C4-2B (cell line): ENCODE data around the gene NR2F1-AS1.

Experiments
- H3K27ac ChIP-seq: fragments of 450-650 bp; 2 replicates; pipeline ENCODE4 v1.5.1; 2017
- ZFX ChIP-seq: fragments of 450-650 bp; IDR thresholded peaks from 2 replicates; pipeline ENCODE4 v1.6.1; 2017
- TF ChIP-seq, protein P1 (sequence below): fragments of 450-650 bp; conservative IDR thresholded peaks from 2 replicates; pipeline ENCODE4 v1.5.1; 2017; ENCODE audit warnings: mild to moderate bottlenecking

The NR2F1-AS1 gene

DNA sequence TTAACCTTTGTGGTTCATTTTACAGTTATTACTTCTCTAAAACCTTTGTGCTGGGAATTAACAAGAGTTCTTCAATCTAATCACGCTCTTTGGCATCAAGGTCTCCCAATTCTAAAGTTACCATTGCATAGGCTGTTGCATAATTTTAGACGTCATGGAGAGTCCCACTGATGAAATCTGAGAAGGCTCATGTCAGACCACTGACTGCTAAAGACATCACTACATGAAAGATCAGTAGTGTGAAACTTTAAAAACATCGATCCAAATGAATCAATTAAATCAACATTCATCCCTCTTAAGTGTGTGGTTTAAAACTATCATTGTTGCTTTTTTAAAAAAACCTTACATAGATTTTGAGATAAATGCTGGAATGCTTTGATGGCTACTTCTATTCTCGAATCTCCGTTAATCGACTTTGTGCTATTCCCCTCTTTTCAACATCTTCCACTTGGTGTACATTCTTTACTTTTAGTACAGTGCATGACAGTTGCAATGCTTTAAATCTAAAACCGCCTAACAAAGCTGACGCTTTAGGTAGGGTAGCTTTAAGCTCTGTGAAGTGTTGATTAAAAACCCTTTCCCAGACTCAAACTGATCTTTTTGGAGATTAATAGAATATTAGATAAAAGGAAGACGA, 35.6 kb upstream of the NR2F1-AS1 start:
- H3K27ac ChIP-seq, result no peak overlapping the region
- no peak for TF ChIP-seq ZFX
- TF ChIP-seq, protein P1, sequence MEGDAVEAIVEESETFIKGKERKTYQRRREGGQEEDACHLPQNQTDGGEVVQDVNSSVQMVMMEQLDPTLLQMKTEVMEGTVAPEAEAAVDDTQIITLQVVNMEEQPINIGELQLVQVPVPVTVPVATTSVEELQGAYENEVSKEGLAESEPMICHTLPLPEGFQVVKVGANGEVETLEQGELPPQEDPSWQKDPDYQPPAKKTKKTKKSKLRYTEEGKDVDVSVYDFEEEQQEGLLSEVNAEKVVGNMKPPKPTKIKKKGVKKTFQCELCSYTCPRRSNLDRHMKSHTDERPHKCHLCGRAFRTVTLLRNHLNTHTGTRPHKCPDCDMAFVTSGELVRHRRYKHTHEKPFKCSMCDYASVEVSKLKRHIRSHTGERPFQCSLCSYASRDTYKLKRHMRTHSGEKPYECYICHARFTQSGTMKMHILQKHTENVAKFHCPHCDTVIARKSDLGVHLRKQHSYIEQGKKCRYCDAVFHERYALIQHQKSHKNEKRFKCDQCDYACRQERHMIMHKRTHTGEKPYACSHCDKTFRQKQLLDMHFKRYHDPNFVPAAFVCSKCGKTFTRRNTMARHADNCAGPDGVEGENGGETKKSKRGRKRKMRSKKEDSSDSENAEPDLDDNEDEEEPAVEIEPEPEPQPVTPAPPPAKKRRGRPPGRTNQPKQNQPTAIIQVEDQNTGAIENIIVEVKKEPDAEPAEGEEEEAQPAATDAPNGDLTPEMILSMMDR, result no peak

GRCh38 chr5:93612855-93613243, 31.8 kb upstream of the NR2F1-AS1 start:
- no peak overlapping the region for H3K27ac ChIP-seq
- TF ChIP-seq, protein P1, result no peak
- no peak for TF ChIP-seq ZFX

DNA sequence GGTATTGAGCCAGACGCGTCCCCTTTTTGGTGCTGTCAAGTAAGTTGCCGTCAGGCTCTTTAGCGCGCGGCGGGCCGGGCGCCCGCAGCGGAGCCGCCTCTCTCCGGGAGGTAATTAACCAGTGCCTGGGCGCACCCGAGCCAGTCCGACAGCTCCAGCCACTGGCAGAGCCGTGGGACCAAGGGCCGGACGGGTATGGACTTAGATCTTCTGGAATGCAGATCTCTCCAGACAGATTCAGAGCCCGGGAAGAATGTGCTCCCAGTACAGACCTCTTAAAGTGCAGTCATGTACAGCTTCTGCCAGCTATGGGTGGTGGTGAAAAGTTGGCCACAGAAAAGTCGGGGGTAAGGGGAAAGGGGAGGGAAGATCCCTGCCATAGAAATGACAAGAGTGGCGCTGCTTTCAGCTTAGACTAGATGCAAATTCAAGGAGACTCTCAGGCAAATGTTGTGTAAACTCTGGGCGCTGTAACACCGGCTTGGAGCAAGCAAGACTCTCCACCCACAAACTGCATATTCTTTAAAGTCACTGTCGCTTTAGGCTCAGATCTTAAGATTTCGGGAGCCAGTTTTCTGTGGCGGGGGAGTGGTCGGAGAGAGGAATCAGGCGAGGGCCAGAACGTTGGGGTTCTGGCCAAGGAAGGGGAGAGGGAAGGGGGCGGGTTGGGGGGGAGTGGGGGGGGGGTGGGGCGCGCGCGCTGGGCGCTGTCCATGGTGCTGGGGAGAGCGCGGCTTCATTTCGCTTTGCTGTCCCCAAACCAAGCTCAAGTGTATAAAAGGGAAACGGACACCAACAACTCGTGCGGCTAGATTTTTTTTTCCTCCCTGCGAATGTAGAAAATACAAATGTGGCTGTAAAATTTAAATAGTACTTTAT, 31.2 kb upstream of the NR2F1-AS1 start:
- no peak for TF ChIP-seq ZFX
- TF ChIP-seq, protein P1, result no peak
- no peak overlapping the region for H3K27ac ChIP-seq

DNA sequence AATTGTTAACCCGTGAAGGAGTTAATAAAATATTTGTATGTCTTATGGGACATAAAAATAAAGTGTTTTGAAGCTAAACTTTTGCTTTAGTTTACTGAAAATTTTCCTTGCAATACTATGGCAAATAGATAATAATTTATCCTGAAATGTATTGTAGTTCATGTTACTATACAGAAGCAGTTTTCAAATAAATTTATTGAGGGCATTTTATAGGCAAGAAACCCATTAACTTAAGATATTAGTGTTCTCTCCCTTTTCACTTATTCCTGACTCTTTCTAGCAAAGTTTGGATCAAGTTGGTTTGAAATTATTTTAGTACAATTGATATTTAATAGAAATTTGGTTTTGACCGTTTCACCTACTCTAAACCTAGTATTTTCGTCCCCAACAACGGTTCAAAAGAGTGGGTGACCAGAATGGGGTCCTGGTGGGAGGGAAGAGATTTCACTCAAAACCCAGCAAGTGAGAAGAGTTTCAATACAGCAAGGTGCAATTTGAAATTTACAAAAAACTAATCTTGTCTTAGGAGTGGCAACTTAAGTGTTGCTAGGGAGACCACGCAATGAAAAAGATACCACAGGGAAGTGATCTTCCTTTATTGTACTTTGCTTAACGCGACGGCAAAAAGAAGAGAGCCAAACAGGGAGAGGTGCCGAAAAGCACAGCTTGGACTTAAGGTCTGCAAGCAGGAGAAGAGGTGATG, 30.4 kb upstream of the NR2F1-AS1 start:
- H3K27ac ChIP-seq, result no peak overlapping the region
- TF ChIP-seq, protein P1, result no peak

- no peak overlapping the region for H3K27ac ChIP-seq
- TF ChIP-seq ZFX, result no peak
- TF ChIP-seq, protein P1, result no peak
Measured at GRCh38 chr5:93610581-93611272, 29.7 kb upstream of the NR2F1-AS1 start.

DNA sequence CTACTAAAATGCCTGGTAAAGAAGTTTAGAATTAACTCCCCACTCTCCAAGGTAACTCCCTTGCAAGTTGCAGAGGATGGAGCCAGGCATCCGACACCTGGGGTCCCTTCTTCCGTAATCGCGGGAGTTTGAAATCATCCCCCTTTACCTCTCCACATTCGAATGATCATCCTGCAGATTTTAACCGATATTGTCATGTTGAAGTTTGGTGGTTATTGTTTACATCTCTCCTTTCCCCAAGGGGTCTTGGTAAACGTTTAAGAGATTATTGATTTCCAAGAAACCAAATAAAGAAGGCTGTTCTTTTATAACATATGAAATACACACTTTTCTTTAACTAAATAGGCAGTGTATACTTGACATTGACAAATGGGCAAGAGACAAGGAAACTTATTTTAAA, 28.7 kb upstream of the NR2F1-AS1 start:
- TF ChIP-seq, protein P1, result no peak
- TF ChIP-seq ZFX, result no peak
- H3K27ac ChIP-seq, result no peak overlapping the region
